Bronchial epithelial cell (primary cell): ENCODE data around the gene HOXA2. TPM values are rescaled to one million over a fixed set of nuclear protein-coding genes. Genes with fewer than 3 reads are reported as not detected.

ENCODE experiments used
- DNase-seq: peaks from one replicate; pipeline ENCODE4 v3.0.0-alpha.2; 2010; ENCODE audit warnings: low read depth
- FAIRE-seq: peaks from 2 replicates; lab custom pipeline; 2011; peaks lifted over from hg19 to GRCh38; lab: Jason Lieb, UNC
- H3K27me3 ChIP-seq: 2 replicates; pipeline ENCODE4 v1.5.1; 2011; ENCODE audit warnings: low read length; ENCODE audit not compliant: control insufficient read depth, insufficient read depth
- H3K36me3 ChIP-seq: 2 replicates; pipeline ENCODE4 v1.5.1; 2011; ENCODE audit warnings: low read length; ENCODE audit not compliant: control insufficient read depth, insufficient read depth
- H3K4me3 ChIP-seq: 2 replicates; pipeline ENCODE4 v1.5.1; 2011; ENCODE audit warnings: mild to moderate bottlenecking, low read depth, low read length, control low read depth
- total RNA-seq: library from RNA; depleted of rRNA; stranded (reverse); fragments of >200 nt; gene quantifications from 2 replicates; pipeline ENCODE4 v1.2.1, GENCODE V29; 2014
- TF ChIP-seq, protein P1 (sequence below): IDR thresholded peaks from 2 replicates; pipeline ENCODE4 v1.5.1; 2011; ENCODE audit warnings: mild to moderate bottlenecking, moderate library complexity, low read length, control low read depth, inconsistent platforms; ENCODE audit not compliant: insufficient read depth, severe bottlenecking

Gene HOXA2
- total RNA-seq, 1 donor from 2014 or later, result not detected

DNA sequence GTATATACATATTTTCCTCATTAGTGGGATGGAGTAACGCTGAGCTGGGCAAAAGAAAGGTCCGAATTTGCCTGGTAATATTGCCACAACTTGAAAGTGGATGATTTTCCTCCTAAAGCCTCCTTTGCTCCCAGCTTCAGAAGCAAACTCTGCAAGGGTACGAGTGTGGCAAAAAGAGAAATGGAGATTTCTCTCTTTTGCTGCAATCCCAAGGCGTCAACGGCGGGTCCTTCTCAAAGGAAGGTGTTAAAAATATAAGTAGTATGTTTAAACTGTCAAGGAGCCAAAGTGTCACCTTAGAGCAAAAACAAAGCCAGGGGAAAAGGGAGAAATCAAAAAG lies 12.4 kb upstream of the HOXA2 start:
- no peak for DNase-seq
- TF ChIP-seq, protein P1, sequence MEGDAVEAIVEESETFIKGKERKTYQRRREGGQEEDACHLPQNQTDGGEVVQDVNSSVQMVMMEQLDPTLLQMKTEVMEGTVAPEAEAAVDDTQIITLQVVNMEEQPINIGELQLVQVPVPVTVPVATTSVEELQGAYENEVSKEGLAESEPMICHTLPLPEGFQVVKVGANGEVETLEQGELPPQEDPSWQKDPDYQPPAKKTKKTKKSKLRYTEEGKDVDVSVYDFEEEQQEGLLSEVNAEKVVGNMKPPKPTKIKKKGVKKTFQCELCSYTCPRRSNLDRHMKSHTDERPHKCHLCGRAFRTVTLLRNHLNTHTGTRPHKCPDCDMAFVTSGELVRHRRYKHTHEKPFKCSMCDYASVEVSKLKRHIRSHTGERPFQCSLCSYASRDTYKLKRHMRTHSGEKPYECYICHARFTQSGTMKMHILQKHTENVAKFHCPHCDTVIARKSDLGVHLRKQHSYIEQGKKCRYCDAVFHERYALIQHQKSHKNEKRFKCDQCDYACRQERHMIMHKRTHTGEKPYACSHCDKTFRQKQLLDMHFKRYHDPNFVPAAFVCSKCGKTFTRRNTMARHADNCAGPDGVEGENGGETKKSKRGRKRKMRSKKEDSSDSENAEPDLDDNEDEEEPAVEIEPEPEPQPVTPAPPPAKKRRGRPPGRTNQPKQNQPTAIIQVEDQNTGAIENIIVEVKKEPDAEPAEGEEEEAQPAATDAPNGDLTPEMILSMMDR, result no peak
- peaks cover 70% of the 10 kb centered on the region for H3K27me3 ChIP-seq
- no peaks in the 10 kb centered on the region for H3K36me3 ChIP-seq
- no peak overlapping the region for H3K4me3 ChIP-seq
- no peak for FAIRE-seq

DNA sequence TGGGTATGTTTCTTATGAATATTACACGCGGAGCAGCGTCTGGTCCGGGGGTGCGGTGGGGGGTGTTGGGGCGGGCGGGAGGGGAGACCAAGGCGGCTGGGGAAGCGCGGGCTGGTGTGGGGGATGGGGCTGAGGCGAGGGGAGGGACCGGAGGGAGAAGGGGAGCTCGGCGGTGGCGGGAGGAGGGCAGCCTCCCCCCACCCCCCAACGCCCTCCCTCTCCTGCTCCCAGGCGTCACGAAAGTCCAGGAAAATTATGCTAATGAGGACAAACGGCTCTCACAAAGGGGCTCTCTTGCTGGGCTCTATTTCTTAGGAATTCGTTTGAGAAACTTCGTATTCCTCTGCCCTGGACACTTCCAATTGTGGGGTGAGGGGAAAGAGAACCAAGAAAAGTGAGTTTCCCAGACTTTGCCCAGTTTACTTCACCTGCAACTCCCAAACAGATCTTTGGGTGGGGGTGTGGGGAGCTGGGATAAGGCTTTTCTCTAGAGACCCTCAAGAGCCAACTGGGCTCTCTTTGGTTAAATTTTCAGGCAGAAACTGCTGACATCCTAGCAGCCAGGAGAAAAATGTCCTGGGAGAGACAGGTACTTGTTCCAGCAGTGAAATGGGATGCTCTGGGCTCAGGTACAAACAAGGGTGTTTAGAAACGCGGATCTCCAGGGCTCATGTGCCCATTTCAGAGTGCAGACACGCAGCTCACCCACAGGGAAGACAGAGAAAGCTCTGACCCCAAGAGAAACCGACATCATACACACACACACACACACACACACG lies 11.7 kb upstream of the HOXA2 start:
- no peak overlapping the region for H3K4me3 ChIP-seq
- no peaks in the 10 kb centered on the region for H3K36me3 ChIP-seq
- TF ChIP-seq, protein P1, result no peak
- peaks cover 71% of the 10 kb centered on the region for H3K27me3 ChIP-seq
- DNase-seq (no peak), FAIRE-seq (no peak)

DNA sequence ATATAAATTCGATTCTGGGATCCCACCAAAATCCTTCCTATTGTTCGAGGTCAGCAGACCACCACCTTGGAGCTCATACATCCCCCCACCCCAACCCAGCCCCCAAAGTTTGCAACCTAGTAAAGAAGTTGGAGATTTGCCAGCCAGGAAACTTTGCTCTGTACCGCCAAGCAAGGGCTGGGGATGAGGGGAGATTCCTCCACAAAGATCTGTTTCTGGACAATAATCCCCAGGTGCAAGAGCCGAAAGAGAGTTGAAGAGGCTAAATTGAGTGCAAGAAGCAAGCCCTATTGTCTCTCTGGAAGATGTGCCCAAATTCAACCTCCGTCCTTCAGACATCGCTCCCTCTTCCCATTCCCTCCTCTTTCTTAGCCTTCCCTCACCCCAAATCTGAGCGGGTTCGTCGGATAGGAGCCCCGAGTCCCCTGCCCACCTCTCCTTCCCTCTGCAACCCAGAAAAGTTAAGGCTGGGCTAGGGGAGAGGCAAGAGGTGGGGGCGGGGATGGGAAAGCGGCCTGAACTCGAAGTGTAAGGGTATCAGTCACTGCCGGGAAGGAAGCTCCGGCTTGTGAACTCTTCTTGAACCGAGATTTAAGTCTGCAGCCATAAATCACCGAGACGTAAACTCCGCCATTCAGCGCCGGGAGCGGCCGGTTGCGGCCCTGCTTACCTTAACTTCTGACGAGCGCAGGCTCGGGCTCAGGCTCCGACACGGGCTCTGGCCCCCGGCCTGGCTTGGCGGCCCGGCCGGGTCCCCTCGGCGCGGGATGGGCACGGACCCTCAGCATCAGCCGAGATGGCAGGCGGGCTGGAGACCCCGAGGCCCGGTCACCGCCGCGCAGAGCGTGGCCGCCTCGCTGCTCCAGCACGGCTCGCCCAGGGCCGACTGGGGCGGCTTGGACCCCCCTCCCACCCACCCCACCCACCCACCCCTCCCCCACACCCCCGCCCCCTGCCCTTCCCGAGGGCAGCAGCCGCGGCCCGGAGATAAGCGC lies 10.8 kb upstream of the HOXA2 start:
- FAIRE-seq (no peak), DNase-seq (no peak)
- TF ChIP-seq, protein P1, result no peak
- Histone ChIP-seq H3K4me3 (no peak overlapping the region), H3K27me3 (peaks cover 74% of the 10 kb centered on the region), H3K36me3 (no peaks in the 10 kb centered on the region)

DNA sequence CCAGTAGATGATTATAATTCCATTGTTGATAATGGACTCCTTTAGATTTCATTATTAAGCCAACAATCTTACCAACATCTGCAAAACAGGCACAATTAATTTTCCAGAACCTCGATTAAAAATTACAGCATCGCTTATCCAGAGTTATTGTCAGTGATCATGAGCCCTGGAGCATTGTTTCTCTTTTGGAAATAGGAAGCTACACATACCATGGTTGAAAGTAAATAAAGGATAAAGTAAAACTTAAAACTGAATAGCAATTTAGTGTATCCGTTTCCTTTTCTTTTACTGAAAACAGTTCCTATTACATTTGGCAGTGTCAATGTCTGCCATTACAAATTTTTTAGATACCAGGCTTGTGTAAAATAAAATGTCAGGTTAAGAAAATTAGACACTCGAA lies 9.9 kb upstream of the HOXA2 start:
- FAIRE-seq (no peak), DNase-seq (no peak)
- peaks cover 73% of the 10 kb centered on the region for H3K27me3 ChIP-seq
- H3K36me3 ChIP-seq, result no peaks in the 10 kb centered on the region
- no peak overlapping the region for H3K4me3 ChIP-seq
- TF ChIP-seq, protein P1, result no peak

DNA sequence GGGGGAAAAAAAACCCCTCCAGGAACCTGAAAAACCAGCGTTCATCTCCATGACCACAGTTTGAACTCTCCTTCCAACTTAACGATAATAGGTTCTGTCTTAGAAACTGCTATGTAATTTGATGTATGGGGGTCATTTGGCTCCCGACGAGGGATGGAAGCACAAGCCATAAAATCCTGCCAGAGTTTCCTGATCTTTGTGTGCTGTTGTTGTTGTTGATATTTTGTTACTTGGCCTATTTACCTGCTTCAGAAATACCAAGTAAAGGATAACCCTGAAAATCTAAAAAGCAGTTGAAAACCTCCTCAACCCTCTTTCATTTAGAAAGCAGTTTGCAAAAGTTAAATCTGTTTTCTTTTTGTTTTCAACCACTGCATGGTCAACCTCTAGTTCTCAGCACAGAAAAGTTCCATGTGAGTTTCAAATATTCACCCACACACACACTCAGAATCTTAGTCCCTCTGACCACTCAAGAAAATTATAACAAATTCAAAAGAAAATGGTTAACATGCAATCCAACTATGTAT lies 9.3 kb upstream of the HOXA2 start:
- TF ChIP-seq, protein P1, result no peak
- DNase-seq (no peak), FAIRE-seq (no peak)
- Histone ChIP-seq H3K27me3 (peaks cover 68% of the 10 kb centered on the region), H3K4me3 (no peak overlapping the region), H3K36me3 (no peaks in the 10 kb centered on the region)
